ENCODE results near the gene MAST4.

Gene MAST4

GRCh38 chr5:66959653-66960052, 363.5 kb downstream of the MAST4 start:
- Histone ChIP-seq H3K4me1 (ENCODE audit: control insufficient read depth, insufficient read depth, low read length) (peaks cover 20% of the 10 kb centered on the region), H3K27ac (ENCODE audit: insufficient read depth, low read depth, low read length, poor library complexity, severe bottlenecking) (no peak overlapping the region), H3K9me3 (ENCODE audit: control insufficient read depth, low read length) (no peaks in the 10 kb centered on the region), H3K4me3 (ENCODE audit: insufficient read depth, low read depth, low read length) (no peak overlapping the region), H3K36me3 (ENCODE audit: control insufficient read depth, insufficient read depth, low read length) (no peaks in the 10 kb centered on the region), H3K27me3 (ENCODE audit: control insufficient read depth, insufficient read depth, low read length, poor library complexity, severe bottlenecking) (no peaks in the 10 kb centered on the region)
- 50 to 54% methylated on average over 2 of the region's 2 CpGs for WGBS, 2 experiments

- Histone ChIP-seq H3K4me1 (ENCODE audit: control insufficient read depth, insufficient read depth, low read length) (peaks cover 20% of the 10 kb centered on the region), H3K4me3 (ENCODE audit: insufficient read depth, low read depth, low read length) (no peak overlapping the region), H3K27ac (ENCODE audit: insufficient read depth, low read depth, low read length, poor library complexity, severe bottlenecking) (no peak overlapping the region), H3K36me3 (ENCODE audit: control insufficient read depth, insufficient read depth, low read length) (no peaks in the 10 kb centered on the region), H3K27me3 (ENCODE audit: control insufficient read depth, insufficient read depth, low read length, poor library complexity, severe bottlenecking) (no peaks in the 10 kb centered on the region), H3K9me3 (ENCODE audit: control insufficient read depth, low read length) (no peaks in the 10 kb centered on the region)
- 26 to 45% methylated on average over 4 to 6 of the region's 7 CpGs for WGBS, 2 experiments
Measured at GRCh38 chr5:66960369-66961137, 364.4 kb downstream of the MAST4 start.

GRCh38 chr5:66963559-66963971, 367.4 kb downstream of the MAST4 start:
- Histone ChIP-seq H3K4me3 (ENCODE audit: insufficient read depth, low read depth, low read length) (no peak overlapping the region), H3K27ac (ENCODE audit: insufficient read depth, low read depth, low read length, poor library complexity, severe bottlenecking) (no peak overlapping the region), H3K4me1 (ENCODE audit: control insufficient read depth, insufficient read depth, low read length) (peaks cover 20% of the 10 kb centered on the region)

GRCh38 chr5:66966439-66966838, 370.2 kb downstream of the MAST4 start:
- Histone ChIP-seq H3K27me3 (ENCODE audit: control insufficient read depth, insufficient read depth, low read length, poor library complexity, severe bottlenecking) (no peaks in the 10 kb centered on the region), H3K27ac (ENCODE audit: insufficient read depth, low read depth, low read length, poor library complexity, severe bottlenecking) (no peak overlapping the region), H3K4me3 (ENCODE audit: insufficient read depth, low read depth, low read length) (no peak overlapping the region), H3K9me3 (ENCODE audit: control insufficient read depth, low read length) (no peaks in the 10 kb centered on the region), H3K36me3 (ENCODE audit: control insufficient read depth, insufficient read depth, low read length) (no peaks in the 10 kb centered on the region), H3K4me1 (ENCODE audit: control insufficient read depth, insufficient read depth, low read length) (no peaks in the 10 kb centered on the region)

More at GRCh38 chr5:66963559-66963971, 367.4 kb downstream of the MAST4 start:
- H3K36me3 ChIP-seq (ENCODE audit: control insufficient read depth, insufficient read depth, low read length), result no peaks in the 10 kb centered on the region
- H3K9me3 ChIP-seq (ENCODE audit: control insufficient read depth, low read length), result no peaks in the 10 kb centered on the region
- WGBS, 2 experiments, result 43 to 47% methylated on average over 1 of the region's 1 CpG
- no peaks in the 10 kb centered on the region for H3K27me3 ChIP-seq (ENCODE audit: control insufficient read depth, insufficient read depth, low read length, poor library complexity, severe bottlenecking)

- H3K4me3 ChIP-seq (ENCODE audit: insufficient read depth, low read depth, low read length), result no peak overlapping the region
- no peaks in the 10 kb centered on the region for H3K4me1 ChIP-seq (ENCODE audit: control insufficient read depth, insufficient read depth, low read length)
- WGBS, 2 experiments, result 95 to 96% methylated on average over 3 of the region's 3 CpGs
- no peaks in the 10 kb centered on the region for H3K36me3 ChIP-seq (ENCODE audit: control insufficient read depth, insufficient read depth, low read length)
- H3K27me3 ChIP-seq (ENCODE audit: control insufficient read depth, insufficient read depth, low read length, poor library complexity, severe bottlenecking), result no peaks in the 10 kb centered on the region
- no peaks in the 10 kb centered on the region for H3K9me3 ChIP-seq (ENCODE audit: control insufficient read depth, low read length)
- no peak overlapping the region for H3K27ac ChIP-seq (ENCODE audit: insufficient read depth, low read depth, low read length, poor library complexity, severe bottlenecking)
Measured at GRCh38 chr5:66967102-66967501, 370.9 kb downstream of the MAST4 start.

- Histone ChIP-seq H3K4me1 (ENCODE audit: control insufficient read depth, insufficient read depth, low read length) (no peaks in the 10 kb centered on the region), H3K36me3 (ENCODE audit: control insufficient read depth, insufficient read depth, low read length) (no peaks in the 10 kb centered on the region), H3K27ac (ENCODE audit: insufficient read depth, low read depth, low read length, poor library complexity, severe bottlenecking) (no peak overlapping the region), H3K27me3 (ENCODE audit: control insufficient read depth, insufficient read depth, low read length, poor library complexity, severe bottlenecking) (no peaks in the 10 kb centered on the region), H3K4me3 (ENCODE audit: insufficient read depth, low read depth, low read length) (no peak overlapping the region), H3K9me3 (ENCODE audit: control insufficient read depth, low read length) (no peaks in the 10 kb centered on the region)
- WGBS, 2 experiments, result 96% methylated on average over 4 of the region's 4 CpGs
Measured at GRCh38 chr5:66967826-66968262, 371.7 kb downstream of the MAST4 start.

GRCh38 chr5:66969484-66969883, 373.3 kb downstream of the MAST4 start:
- H3K27ac ChIP-seq (ENCODE audit: insufficient read depth, low read depth, low read length, poor library complexity, severe bottlenecking), result no peak overlapping the region
- no peaks in the 10 kb centered on the region for H3K4me1 ChIP-seq (ENCODE audit: control insufficient read depth, insufficient read depth, low read length)
- H3K9me3 ChIP-seq (ENCODE audit: control insufficient read depth, low read length), result no peaks in the 10 kb centered on the region
- no peaks in the 10 kb centered on the region for H3K36me3 ChIP-seq (ENCODE audit: control insufficient read depth, insufficient read depth, low read length)
- 87 to 91% methylated on average over 4 of the region's 4 CpGs for WGBS, 2 experiments
- no peak overlapping the region for H3K4me3 ChIP-seq (ENCODE audit: insufficient read depth, low read depth, low read length)
- H3K27me3 ChIP-seq (ENCODE audit: control insufficient read depth, insufficient read depth, low read length, poor library complexity, severe bottlenecking), result no peaks in the 10 kb centered on the region

- no peak overlapping the region for H3K4me3 ChIP-seq (ENCODE audit: insufficient read depth, low read depth, low read length)
- no peaks in the 10 kb centered on the region for H3K4me1 ChIP-seq (ENCODE audit: control insufficient read depth, insufficient read depth, low read length)
- no peaks in the 10 kb centered on the region for H3K9me3 ChIP-seq (ENCODE audit: control insufficient read depth, low read length)
- no peaks in the 10 kb centered on the region for H3K27me3 ChIP-seq (ENCODE audit: control insufficient read depth, insufficient read depth, low read length, poor library complexity, severe bottlenecking)
- WGBS, 2 experiments, result 88 to 95% methylated on average over 2 of the region's 2 CpGs
- no peak overlapping the region for H3K27ac ChIP-seq (ENCODE audit: insufficient read depth, low read depth, low read length, poor library complexity, severe bottlenecking)
- no peaks in the 10 kb centered on the region for H3K36me3 ChIP-seq (ENCODE audit: control insufficient read depth, insufficient read depth, low read length)
Measured at GRCh38 chr5:66969963-66970362, 373.8 kb downstream of the MAST4 start.

GRCh38 chr5:66972004-66972403, 375.8 kb downstream of the MAST4 start:
- 96 to 100% methylated on average over 2 of the region's 2 CpGs for WGBS, 2 experiments
- H3K36me3 ChIP-seq (ENCODE audit: control insufficient read depth, insufficient read depth, low read length), result no peaks in the 10 kb centered on the region

GRCh38 chr5:66974256-66974655, 378.1 kb downstream of the MAST4 start:
- H3K9me3 ChIP-seq (ENCODE audit: control insufficient read depth, low read length), result no peaks in the 10 kb centered on the region
- peaks cover 4% of the 10 kb centered on the region for H3K4me1 ChIP-seq (ENCODE audit: control insufficient read depth, insufficient read depth, low read length)
- no peak overlapping the region for H3K27ac ChIP-seq (ENCODE audit: insufficient read depth, low read depth, low read length, poor library complexity, severe bottlenecking)
- H3K36me3 ChIP-seq (ENCODE audit: control insufficient read depth, insufficient read depth, low read length), result no peaks in the 10 kb centered on the region
- H3K27me3 ChIP-seq (ENCODE audit: control insufficient read depth, insufficient read depth, low read length, poor library complexity, severe bottlenecking), result no peaks in the 10 kb centered on the region
- no peak overlapping the region for H3K4me3 ChIP-seq (ENCODE audit: insufficient read depth, low read depth, low read length)
- WGBS, 2 experiments, result 96% methylated on average over 6 of the region's 6 CpGs

More at GRCh38 chr5:66972004-66972403, 375.8 kb downstream of the MAST4 start:
- peaks cover 4% of the 10 kb centered on the region for H3K4me1 ChIP-seq (ENCODE audit: control insufficient read depth, insufficient read depth, low read length)
- no peaks in the 10 kb centered on the region for H3K27me3 ChIP-seq (ENCODE audit: control insufficient read depth, insufficient read depth, low read length, poor library complexity, severe bottlenecking)
- no peak overlapping the region for H3K27ac ChIP-seq (ENCODE audit: insufficient read depth, low read depth, low read length, poor library complexity, severe bottlenecking)
- H3K4me3 ChIP-seq (ENCODE audit: insufficient read depth, low read depth, low read length), result no peak overlapping the region
- H3K9me3 ChIP-seq (ENCODE audit: control insufficient read depth, low read length), result no peaks in the 10 kb centered on the region
